ENCODE measurements around the gene SERPINE2.

The SERPINE2 gene, protein sequence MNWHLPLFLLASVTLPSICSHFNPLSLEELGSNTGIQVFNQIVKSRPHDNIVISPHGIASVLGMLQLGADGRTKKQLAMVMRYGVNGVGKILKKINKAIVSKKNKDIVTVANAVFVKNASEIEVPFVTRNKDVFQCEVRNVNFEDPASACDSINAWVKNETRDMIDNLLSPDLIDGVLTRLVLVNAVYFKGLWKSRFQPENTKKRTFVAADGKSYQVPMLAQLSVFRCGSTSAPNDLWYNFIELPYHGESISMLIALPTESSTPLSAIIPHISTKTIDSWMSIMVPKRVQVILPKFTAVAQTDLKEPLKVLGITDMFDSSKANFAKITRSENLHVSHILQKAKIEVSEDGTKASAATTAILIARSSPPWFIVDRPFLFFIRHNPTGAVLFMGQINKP

DNA sequence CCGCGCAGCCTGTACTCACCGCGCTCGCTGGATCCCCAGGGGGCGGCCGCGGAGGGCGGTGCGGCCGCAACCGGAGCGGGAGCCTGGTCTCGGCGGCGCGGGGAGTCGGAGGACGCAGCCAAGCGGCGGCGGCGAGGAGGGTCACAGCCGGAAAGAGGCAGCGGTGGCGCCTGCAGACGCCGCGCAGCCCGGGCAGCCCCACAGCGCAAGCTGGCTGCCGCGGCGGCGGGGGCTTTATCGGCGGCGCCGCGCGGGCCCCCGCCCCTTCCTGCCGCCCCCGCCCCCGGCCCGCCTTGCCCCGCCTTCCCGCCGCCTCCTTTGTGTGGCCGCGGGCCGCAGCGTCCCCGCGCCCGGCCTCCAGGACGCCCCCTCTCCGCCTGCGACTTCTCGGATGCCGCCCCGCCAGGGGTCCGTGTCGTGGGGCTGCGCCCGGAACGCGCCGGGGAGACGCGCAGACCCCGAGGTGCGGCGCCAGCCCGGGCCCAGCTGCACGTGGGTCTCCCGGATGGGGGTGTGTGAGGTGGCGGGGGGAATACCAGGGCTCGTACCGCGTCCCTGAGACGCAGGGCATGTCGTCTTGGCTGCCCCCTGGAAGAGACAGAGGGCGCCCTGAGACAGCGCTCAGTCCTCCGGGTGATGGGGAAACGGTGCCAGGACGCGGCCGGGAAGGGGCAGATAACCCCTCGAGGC lies at the start of gene SERPINE2:
Gene SERPINE2, minus strand, starts transcription at position 207 of the 690 bp plus-strand sequence. CDS start 37,386 bp downstream, outside the sequence.
- peak in 2 of 3 donors; percentile 15 to 30 for DNase-seq (ENCODE audit: low read depth in 2 of 3, low spot score in 1 of 3)

DNA sequence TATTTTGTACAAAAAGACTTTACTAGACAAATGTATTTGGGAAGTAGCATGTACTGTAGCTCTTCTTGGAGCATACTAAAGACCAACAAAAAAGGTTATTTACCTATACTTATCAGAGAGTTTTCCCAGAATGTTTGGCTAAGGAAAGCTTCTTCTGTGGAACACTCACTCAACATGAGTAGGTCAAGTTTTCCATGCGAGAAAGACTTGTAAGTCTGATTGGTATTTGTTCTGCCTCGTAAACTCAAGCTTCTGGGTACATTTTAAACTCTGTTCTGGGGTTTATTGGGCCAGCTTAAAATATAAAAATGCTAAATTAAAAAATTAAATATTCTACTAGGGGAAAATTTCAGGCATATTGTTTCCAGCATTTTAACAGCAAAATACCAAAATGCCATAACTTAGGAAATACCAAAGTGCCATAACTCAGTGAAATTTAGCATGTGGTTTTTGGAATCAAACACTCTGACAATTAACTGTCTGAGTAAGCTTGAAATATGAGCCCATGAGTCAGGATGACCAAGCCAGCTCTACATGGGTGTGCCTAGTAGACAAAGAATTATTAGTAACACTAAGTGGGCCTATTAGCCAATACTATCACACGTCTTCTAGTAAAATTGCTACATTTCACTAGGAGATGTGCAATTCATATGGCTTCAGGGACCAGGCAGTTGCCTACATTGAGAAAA lies 47.3 kb upstream of the SERPINE2 start:
- DNase-seq (ENCODE audit: low read depth in 2 of 3, low spot score in 1 of 3), result no peak

DNA sequence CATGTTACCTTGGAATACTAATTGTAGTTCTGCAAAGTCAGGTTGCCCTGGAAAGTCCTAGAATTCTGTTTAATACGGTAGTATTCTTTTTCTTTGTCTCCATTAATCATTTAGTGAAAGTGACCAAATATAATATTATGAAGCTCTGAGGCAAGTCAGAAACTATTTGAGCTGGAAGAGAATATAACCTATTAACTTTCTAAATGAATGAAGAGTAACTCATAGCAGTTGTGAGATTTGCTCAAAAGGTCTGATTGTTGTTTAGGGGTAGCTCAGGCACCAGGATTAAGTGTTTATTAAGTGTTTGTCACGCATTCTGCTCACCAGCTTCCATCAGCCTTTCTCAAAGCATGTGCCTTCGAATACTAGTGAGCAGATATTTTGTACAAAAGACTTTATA lies 46.7 kb upstream of the SERPINE2 start:
- no peak for DNase-seq (ENCODE audit: low read depth in 2 of 3, low spot score in 1 of 3)

- DNase-seq (ENCODE audit: low read depth in 2 of 3, low spot score in 1 of 3), result no peak
Measured at GRCh38 chr2:224085246-224085645, 46.2 kb upstream of the SERPINE2 start.

DNA sequence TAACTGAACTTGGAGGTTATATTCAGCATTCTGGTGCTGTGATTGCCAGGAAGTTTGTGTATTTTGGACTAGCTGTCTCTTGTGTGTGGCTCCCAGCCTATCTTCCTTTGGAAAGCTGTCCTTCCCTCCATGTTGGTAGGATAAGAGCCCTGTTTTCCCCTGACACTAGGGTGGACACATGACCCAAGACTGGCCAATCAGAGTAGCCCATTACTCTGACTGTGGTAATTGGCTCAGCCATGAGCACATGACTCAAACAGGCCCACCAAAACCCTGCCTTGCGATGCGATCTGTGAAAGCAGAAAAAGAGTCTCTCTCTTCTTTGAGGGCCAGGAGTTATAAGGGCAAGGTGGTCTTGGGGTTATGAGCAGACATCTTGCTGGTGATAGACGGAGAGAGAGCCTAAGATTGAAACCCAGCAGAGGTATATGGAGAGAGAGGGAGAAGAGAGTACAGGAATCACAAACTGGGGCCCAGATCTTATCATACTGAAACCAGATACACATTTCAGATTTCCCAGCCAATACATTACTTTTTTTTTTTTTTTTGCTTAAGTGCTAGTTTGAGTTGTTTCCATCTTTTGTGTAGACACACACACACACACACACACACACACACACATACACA lies 45.3 kb upstream of the SERPINE2 start:
- no peak for DNase-seq (ENCODE audit: low read depth in 2 of 3, low spot score in 1 of 3)

GRCh38 chr2:224083638-224084037 lies 44.6 kb upstream of the SERPINE2 start:
- DNase-seq (ENCODE audit: low read depth in 2 of 3, low spot score in 1 of 3), result no peak

- DNase-seq (ENCODE audit: low read depth in 2 of 3, low spot score in 1 of 3), result no peak
Measured at GRCh38 chr2:224078656-224079055, 39.6 kb upstream of the SERPINE2 start.

DNA sequence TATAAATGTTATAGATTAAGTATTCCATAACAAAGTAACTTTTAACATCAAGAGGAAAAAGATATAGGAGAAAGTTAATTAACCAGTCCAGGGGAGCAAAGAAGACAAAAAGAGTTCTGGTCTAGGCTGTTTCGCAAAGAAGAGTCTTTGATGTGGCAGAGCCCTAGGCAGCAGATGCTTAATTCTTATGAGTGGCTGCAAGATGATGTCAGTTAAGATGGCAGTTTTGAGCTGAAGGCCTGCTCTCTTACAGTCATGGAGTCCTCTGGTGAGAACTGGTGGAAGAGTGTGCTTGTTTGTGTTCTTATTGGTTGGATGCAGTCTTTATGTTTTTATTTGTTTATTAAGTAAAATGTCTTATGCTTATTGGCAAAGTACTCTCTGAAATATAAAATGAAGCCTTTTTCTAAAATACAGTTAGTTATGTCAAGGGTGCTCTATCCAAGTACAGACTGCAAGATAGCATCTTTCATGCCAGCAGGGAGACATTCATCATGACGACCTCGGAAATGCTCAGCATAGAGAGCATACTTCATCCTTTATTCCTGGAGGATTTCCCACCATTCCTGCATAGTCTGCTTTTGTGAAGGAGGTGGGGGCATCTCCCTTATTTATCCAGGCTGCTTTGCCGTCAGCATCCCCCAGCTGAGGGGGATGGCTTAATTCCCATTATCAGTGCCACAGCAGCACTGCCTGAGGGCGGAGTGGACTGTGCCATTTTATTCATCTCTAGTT lies 38.9 kb upstream of the SERPINE2 start:
- DNase-seq (ENCODE audit: low read depth in 2 of 3, low spot score in 1 of 3), result no peak

DNA sequence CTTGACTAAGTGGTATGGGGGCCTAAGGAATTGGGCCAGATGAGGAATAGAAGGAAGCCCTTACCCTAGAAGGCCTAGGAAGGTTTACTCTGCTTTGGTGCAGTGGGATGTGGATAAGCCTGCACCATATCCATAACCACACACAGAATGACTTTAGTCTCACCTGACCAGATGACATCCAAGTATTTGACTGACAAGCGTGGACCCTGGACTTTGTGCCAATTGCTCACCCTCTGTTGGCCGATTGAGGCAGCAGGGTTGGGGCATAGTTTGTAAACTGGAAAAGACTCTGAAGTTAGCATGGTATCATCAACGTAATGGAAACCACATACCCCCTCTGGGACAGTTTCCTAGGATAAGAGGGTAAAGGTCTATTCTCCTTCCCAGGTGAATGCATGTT lies 36.5 kb upstream of the SERPINE2 start:
- no peak for DNase-seq (ENCODE audit: low read depth in 2 of 3, low spot score in 1 of 3)

- no peak for DNase-seq (ENCODE audit: low read depth in 2 of 3, low spot score in 1 of 3)
Measured at GRCh38 chr2:224073676-224074075, 34.6 kb upstream of the SERPINE2 start.

GRCh38 chr2:224072541-224073188 lies 33.6 kb upstream of the SERPINE2 start:
- no peak for DNase-seq (ENCODE audit: low read depth in 2 of 3, low spot score in 1 of 3)

DNA sequence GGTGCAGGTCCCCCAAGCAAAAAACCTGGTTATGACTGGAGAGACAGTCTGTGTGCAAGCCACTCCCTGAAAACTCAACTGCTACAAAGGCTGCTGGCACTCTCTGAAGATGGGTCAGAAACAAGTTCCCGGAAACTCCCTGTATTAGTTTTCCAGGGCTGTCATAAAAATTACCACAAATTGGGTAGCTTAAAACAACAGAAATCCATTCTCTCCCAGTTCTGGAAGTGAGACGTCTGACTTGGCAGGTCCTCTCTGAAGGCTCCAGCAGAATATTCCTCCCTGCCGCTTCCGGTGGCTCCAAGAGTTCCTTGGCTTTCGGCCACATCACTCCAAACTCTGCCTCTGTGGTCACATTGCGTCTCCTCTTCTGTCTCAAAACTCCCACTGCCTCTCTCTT lies 30.1 kb upstream of the SERPINE2 start:
- DNase-seq (ENCODE audit: low read depth in 2 of 3, low spot score in 1 of 3), result no peak

DNA sequence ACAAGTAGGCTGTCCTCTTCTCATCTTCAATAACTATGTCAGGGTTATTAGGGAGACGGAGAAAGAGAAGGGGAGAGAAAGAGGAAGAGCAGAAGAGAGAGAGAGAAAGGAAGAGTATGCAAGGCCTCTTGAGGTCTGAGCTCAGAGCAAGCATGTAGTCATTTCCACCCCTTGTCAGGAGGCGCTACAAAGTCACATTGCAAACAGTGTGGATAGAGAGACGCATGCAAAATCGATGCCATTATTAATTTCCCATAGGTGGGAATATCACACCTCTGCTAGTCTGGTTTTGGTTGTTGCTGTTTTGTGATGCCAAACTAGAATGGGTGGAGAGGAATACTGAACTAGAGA lies 24.2 kb upstream of the SERPINE2 start:
- DNase-seq (ENCODE audit: low read depth in 2 of 3, low spot score in 1 of 3), result no peak

- DNase-seq (ENCODE audit: low read depth in 2 of 3, low spot score in 1 of 3), result no peak
Measured at GRCh38 chr2:224062481-224063297, 23.6 kb upstream of the SERPINE2 start.

DNA sequence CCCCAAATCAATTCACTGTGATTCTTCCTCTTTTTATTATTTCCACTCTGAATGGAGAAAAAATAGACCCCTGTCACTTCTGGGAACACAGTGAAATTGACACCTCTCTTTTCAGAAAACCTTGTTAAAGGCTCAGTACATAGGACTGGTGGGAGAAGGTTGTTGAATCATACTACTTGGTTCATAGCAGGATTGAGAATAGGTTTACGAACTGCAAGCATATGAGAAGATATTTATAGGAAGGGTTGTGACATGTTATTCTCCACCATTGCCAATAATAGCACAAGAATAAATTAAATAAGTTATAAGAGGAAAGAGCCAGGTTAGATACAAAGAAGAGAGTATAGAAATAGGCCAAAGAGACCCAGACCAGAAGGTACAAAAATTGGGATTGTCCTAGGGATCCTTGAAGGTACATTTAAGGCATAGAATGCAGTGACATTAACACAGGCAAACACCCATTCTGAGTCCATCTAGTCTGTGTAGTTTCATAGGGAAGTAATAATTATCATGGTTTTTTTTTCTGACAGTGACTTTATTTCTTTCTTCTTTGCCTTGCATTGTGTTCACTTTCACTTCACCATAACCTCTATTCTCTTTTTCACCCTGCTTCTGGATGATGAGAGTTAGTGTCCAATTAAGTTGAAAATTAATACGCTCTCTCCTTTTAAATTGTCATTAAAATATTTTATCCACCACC lies 21.8 kb upstream of the SERPINE2 start:
- no peak for DNase-seq (ENCODE audit: low read depth in 2 of 3, low spot score in 1 of 3)

DNA sequence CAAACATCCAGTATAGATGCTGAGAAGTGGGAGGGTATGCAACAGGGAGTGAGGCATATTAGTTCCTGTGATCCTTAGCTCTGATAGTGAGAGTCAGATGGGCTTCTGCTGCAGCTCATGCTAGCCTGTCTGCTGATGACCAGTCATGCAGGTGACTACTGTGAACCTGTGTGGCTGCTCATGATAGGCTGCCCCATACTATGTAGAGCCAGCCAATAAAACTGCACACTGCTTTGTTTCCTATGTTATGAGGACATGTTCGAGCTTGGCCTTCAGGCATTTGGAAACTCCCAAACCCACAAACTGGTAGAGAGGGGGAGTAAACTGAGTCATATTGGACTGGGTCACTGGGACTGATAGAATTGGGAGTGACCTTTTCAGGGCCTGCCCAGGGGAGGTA lies 20.1 kb upstream of the SERPINE2 start:
- DNase-seq (ENCODE audit: low read depth in 2 of 3, low spot score in 1 of 3), result no peak

GRCh38 chr2:224058048-224058775 lies 19.1 kb upstream of the SERPINE2 start:
- DNase-seq (ENCODE audit: low read depth in 2 of 3, low spot score in 1 of 3), result no peak

DNA sequence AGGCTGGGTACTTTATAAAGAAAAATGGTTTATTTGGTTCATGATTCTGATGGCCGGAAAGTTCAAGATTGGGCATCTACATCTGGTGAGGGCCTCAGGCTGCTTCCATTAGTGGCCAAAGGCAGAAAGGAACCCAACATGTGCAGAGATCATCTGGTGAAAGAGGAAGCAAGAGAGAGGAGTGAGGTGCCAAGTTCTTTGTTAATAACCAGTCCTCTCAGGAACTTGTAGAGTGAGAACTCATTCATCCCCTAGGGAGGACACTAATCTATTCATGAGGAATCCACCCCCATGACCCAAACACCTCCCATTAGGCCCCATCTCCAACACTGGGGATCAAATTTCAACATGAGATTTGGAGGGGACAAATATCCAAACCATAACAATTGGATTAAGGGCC lies 17.8 kb upstream of the SERPINE2 start:
- DNase-seq (ENCODE audit: low read depth in 2 of 3, low spot score in 1 of 3), result no peak
